Esophagus squamous epithelium (tissue), 4 donors: ENCODE measurements around the gene BAIAP2L2.

Experiments used
- POLR2A ChIP-seq, 4 donors: fragments of 450-650 bp; IDR thresholded peaks; one replicate each; pipeline ENCODE4 v1.6.1; 2017; ENCODE audit warnings: antibody characterized with exemption in 4 of 4, mild to moderate bottlenecking in 4 of 4, moderate library complexity in 3 of 4
- TF ChIP-seq, protein P1 (sequence below), 6 experiments: fragments of 450-650 bp in 4 of 6; fragments of 200-600 bp in 2 of 6; sonication (generic) in 2 of 6; IDR thresholded peaks; one replicate each; pipeline ENCODE4 v1.5.1; 2016 to 2019; ENCODE audit warnings: antibody characterized with exemption in 6 of 6, mild to moderate bottlenecking in 4 of 6, moderate library complexity in 4 of 6

DNA sequence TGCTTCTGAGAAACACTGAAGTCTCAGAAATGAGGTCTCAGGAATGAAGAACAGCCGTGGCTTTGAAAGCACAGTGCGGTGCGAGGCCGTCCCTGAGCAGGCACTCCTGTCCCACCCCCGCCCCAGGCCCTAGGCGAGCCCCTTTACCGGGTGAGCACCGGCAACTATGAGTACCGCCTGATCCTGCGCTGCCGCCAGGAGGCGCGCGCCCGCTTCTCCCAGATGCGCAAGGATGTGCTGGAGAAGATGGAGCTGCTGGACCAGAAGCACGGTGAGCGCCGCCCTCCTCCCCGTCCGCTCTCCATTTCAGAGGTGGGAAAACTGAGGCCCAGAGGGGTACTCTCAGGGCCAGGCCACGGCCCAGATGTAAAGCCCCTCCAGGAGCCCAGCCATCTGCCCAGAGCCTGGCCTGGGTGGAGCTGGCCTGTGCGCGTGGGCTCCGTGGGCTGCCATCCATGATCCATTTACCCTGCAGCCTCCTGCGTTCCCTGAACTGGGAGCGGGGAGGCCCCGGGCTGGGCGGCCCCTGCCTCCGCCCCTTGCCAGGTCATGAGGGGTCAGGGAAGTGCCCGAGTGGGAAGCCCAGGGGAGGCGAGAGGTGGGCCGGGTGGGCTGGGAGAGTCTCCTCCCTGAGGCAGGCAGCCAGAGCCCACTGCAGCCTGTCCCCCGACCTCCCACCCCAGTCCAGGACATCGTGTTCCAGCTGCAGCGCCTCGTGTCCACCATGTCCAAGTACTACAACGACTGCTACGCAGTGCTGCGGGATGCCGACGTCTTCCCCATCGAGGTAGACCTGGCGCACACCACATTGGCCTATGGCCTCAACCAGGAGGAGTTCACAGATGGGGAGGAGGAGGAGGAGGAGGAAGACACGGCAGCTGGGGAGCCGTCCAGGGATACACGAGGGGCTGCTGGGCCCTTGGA lies 36.0 kb downstream of the BAIAP2L2 start:
- TF ChIP-seq, protein P1, sequence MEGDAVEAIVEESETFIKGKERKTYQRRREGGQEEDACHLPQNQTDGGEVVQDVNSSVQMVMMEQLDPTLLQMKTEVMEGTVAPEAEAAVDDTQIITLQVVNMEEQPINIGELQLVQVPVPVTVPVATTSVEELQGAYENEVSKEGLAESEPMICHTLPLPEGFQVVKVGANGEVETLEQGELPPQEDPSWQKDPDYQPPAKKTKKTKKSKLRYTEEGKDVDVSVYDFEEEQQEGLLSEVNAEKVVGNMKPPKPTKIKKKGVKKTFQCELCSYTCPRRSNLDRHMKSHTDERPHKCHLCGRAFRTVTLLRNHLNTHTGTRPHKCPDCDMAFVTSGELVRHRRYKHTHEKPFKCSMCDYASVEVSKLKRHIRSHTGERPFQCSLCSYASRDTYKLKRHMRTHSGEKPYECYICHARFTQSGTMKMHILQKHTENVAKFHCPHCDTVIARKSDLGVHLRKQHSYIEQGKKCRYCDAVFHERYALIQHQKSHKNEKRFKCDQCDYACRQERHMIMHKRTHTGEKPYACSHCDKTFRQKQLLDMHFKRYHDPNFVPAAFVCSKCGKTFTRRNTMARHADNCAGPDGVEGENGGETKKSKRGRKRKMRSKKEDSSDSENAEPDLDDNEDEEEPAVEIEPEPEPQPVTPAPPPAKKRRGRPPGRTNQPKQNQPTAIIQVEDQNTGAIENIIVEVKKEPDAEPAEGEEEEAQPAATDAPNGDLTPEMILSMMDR (IDR thresholded peaks at IDR 0.05): peak in 1 of 6 experiments; percentile 33
- no peak for TF ChIP-seq POLR2A (IDR thresholded peaks at IDR 0.05)
